Natural killer cell (primary cell): Measurements from ENCODE around the gene ISYNA1. TPM values are rescaled to one million over a fixed set of nuclear protein-coding genes. Genes with fewer than 3 reads are reported as not detected.

Experiments used
- ATAC-seq, 3 donors: fragments of 150-1000 bp in 2 of 3; fragments of 200-7000 bp in 1 of 3; cut with Tn5 transposase; 1 replicate in 1 of 3; 2 replicates in 2 of 3; pipeline ENCODE4 v1.10.0; 2021; ENCODE audit warnings: mild to moderate bottlenecking in 2 of 3, moderate library complexity in 2 of 3
- DNase-seq, 2 donors: peaks; one replicate each; pipeline versions ENCODE4 v3.0.0 to v3.0.0-alpha.2; 2013 to 2021; ENCODE audit warnings: mixed read lengths in 1 of 2
- H3K27ac ChIP-seq: one replicate; pipeline ENCODE4 v1.5.1; 2013; ENCODE audit warnings: mild to moderate bottlenecking, low read length
- H3K27me3 ChIP-seq: one replicate; pipeline ENCODE4 v1.6.1; 2013; ENCODE audit warnings: low read length; ENCODE audit not compliant: control insufficient read depth, insufficient read depth
- H3K36me3 ChIP-seq: one replicate; pipeline ENCODE4 v1.6.1; 2013; ENCODE audit warnings: low read length; ENCODE audit not compliant: control insufficient read depth, insufficient read depth
- H3K4me1 ChIP-seq: one replicate; pipeline ENCODE4 v1.6.1; 2013; ENCODE audit warnings: low read length; ENCODE audit not compliant: control insufficient read depth, insufficient read depth
- H3K4me3 ChIP-seq: one replicate; pipeline ENCODE4 v1.5.1; 2013; ENCODE audit warnings: low read length
- H3K9me3 ChIP-seq: one replicate; pipeline ENCODE4 v1.6.1; 2013; ENCODE audit warnings: low read length; ENCODE audit not compliant: control insufficient read depth, insufficient read depth
- H3K27ac Mint-ChIP-seq, 2 donors: one replicate each; pipeline ENCODE4 v1.8.0; 2022; ENCODE audit warnings: mild to moderate bottlenecking in 2 of 2, mixed read lengths in 2 of 2, moderate library complexity in 1 of 2
- H3K27me3 Mint-ChIP-seq, 2 donors: one replicate each; pipeline ENCODE4 v1.8.0; 2022; ENCODE audit warnings: low read depth in 2 of 2, mixed read lengths in 2 of 2
- H3K36me3 Mint-ChIP-seq: one replicate; pipeline ENCODE4 v1.8.0; 2022; ENCODE audit warnings: mixed read lengths
- H3K4me1 Mint-ChIP-seq, 2 donors: one replicate each; pipeline ENCODE4 v1.8.0; 2022; ENCODE audit warnings: mixed read lengths in 2 of 2
- H3K4me3 Mint-ChIP-seq: one replicate; pipeline ENCODE4 v1.8.0; 2022; ENCODE audit warnings: mild to moderate bottlenecking, moderate library complexity, mixed read lengths
- H3K9me3 Mint-ChIP-seq, 2 donors: one replicate each; pipeline ENCODE4 v1.8.0; 2022; ENCODE audit warnings: mixed read lengths in 2 of 2
- CTCF ChIP-seq: fragments of 200-600 bp; IDR thresholded peaks from one replicate; pipeline ENCODE4 v1.8.0; 2022; ENCODE audit warnings: antibody characterized with exemption
- WGBS: methylation state at CpG from one replicate; pipeline ENCODE4 v1.1.7; 2013; ENCODE audit warnings: missing lambda C conversion rate; ENCODE audit not compliant: insufficient coverage; 5-methylcytosine and 5-hydroxymethylcytosine counted together
- intact Hi-C: fragments of 100-400 bp; cut with micrococcal nuclease; formaldehyde crosslinking; loops from one replicate; pipeline ENCODE4 v1.14.2; 2022
- total RNA-seq, 4 donors: library from RNA; stranded (reverse); fragments of 120-200 nt in 1 of 4; gene quantifications; one replicate each; pipeline versions ENCODE4 v1.2.3 to v1.2.4, GENCODE V29; 2013 to 2022

ISYNA1 gene
- total RNA-seq, 3 donors from 2014 or later (not counting 1 experiment from before 2014, with no cell fraction given): 39.7 to 53.6 (median 40.1) TPM

- Mint-ChIP-seq H3K9me3 (peaks cover 4% of the 10 kb centered on the region in 2 donors), H3K4me3 (no peak overlapping the region), H3K36me3 (no peaks in the 10 kb centered on the region), H3K4me1 (peaks cover 15 to 42% of the 10 kb centered on the region in 2 donors), H3K27me3 (no peaks in the 10 kb centered on the region), H3K27ac (peak overlapping the region; percentile 85 to 98)
- no peak overlapping the region for H3K4me3 ChIP-seq
- peaks cover 8% of the 10 kb centered on the region for H3K9me3 ChIP-seq
- DNase-seq (no peak), ATAC-seq (no peak)
- intact Hi-C loops: no loop called here
- H3K27me3 ChIP-seq: no peaks in the 10 kb centered on the region
- TF ChIP-seq CTCF: no peak
- H3K4me1 ChIP-seq: peaks cover 20% of the 10 kb centered on the region
- over 99% methylated on average over 12 of the region's 12 CpGs for WGBS
- peaks cover 37% of the 10 kb centered on the region for H3K36me3 ChIP-seq
- no peak overlapping the region for H3K27ac ChIP-seq
Observed at GRCh38 chr19:18442941-18443340, 5.0 kb upstream of the ISYNA1 start.

GRCh38 chr19:18441804-18442788, 4.2 kb upstream of the ISYNA1 start:
- H3K27ac Mint-ChIP-seq: peak overlapping the region; percentile 85 to 98
- no peak overlapping the region for H3K4me3 ChIP-seq
- H3K4me1 ChIP-seq: peaks cover 26% of the 10 kb centered on the region
- H3K27me3 Mint-ChIP-seq: no peaks in the 10 kb centered on the region
- H3K36me3 ChIP-seq: peaks cover 33% of the 10 kb centered on the region
- H3K36me3 Mint-ChIP-seq: no peaks in the 10 kb centered on the region
- peaks cover 8% of the 10 kb centered on the region for H3K9me3 ChIP-seq
- peak overlapping the region; percentile 45 for H3K4me3 Mint-ChIP-seq
- WGBS: 58% methylated on average over 5 of the region's 5 CpGs
- peak overlapping the region; percentile 71 for H3K27ac ChIP-seq
- DNase-seq (peak in 1 of 2 donors; percentile 69), ATAC-seq (peak; percentile 12 to 33 (median 29))
- TF ChIP-seq CTCF: no peak
- H3K9me3 Mint-ChIP-seq: peaks cover 4% of the 10 kb centered on the region in 2 donors
- intact Hi-C loops: no loop called here
- H3K27me3 ChIP-seq: no peaks in the 10 kb centered on the region
- H3K4me1 Mint-ChIP-seq: peaks cover 15 to 47% of the 10 kb centered on the region in 2 donors

GRCh38 chr19:18440936-18441803, 3.2 kb upstream of the ISYNA1 start:
- Mint-ChIP-seq H3K4me1 (peaks cover 15 to 51% of the 10 kb centered on the region in 2 donors), H3K27ac (peak overlapping the region; percentile 77 to 98), H3K4me3 (peak overlapping the region; percentile 14), H3K36me3 (no peaks in the 10 kb centered on the region), H3K9me3 (peaks cover 4% of the 10 kb centered on the region in 2 donors), H3K27me3 (no peaks in the 10 kb centered on the region)
- TF ChIP-seq CTCF: no peak
- no peak overlapping the region for H3K4me3 ChIP-seq
- WGBS: 95% methylated on average over 23 of the region's 23 CpGs
- peak overlapping the region; percentile 71 for H3K27ac ChIP-seq
- H3K27me3 ChIP-seq: no peaks in the 10 kb centered on the region
- ATAC-seq (peak; percentile 1 to 7 (median 6)), DNase-seq (no peak)
- peaks cover 8% of the 10 kb centered on the region for H3K9me3 ChIP-seq
- intact Hi-C loops: no loop called here
- peaks cover 35% of the 10 kb centered on the region for H3K4me1 ChIP-seq
- H3K36me3 ChIP-seq: peaks cover 25% of the 10 kb centered on the region
